Skeletal muscle satellite cell (primary cell): ENCODE results near the gene RHBDF1. TPM values are rescaled to one million over a fixed set of nuclear protein-coding genes. Genes with fewer than 3 reads are reported as not detected.
A peak's percentile ranks its signal among the peaks of the same experiment; 100 is the strongest.

Experiments used
- H3K27me3 ChIP-seq: 2 replicates; pipeline ENCODE4 v1.7.0; 2013; ENCODE audit warnings: low read length; ENCODE audit not compliant: control insufficient read depth, insufficient read depth
- H3K36me3 ChIP-seq: 2 replicates; pipeline ENCODE4 v1.7.0; 2013; ENCODE audit warnings: mild to moderate bottlenecking, control low read depth, low read length; ENCODE audit not compliant: insufficient read depth
- H3K4me1 ChIP-seq: 2 replicates; pipeline ENCODE4 v1.7.0; 2013; ENCODE audit warnings: low read length; ENCODE audit not compliant: control insufficient read depth, insufficient read depth
- H3K4me2 ChIP-seq: 2 replicates; pipeline ENCODE4 v1.7.0; 2013; ENCODE audit warnings: mild to moderate bottlenecking, low read length
- H3K4me3 ChIP-seq: 2 replicates; pipeline ENCODE4 v1.7.0; 2013; ENCODE audit warnings: low read length
- H3K9ac ChIP-seq: 2 replicates; pipeline ENCODE4 v1.7.0; 2013; ENCODE audit warnings: mild to moderate bottlenecking, low read depth, low read length, moderate library complexity
- H3K9me3 ChIP-seq: replicated peaks from 2 replicates; pipeline ENCODE4 v1.7.0; 2013; ENCODE audit warnings: mild to moderate bottlenecking, control low read depth, low read length
- total RNA-seq: library from RNA; depleted of rRNA; stranded (reverse); fragments of >200 nt; gene quantifications from 2 replicates; pipeline ENCODE4 v1.2.3, GENCODE V29; 2012; rRNA removed

RHBDF1 gene
- 33.2 and 35.0 TPM in 2 replicates for total RNA-seq

GRCh38 chr16:72561-73548 lies at the start of gene RHBDF1:
RHBDF1 (minus strand) TSS chr16:72631; CDS start chr16:65015, 7,616 bp downstream.
- H3K9me3 ChIP-seq, result no peaks in the 10 kb centered on the region
- peaks cover 81% of the 10 kb centered on the region for H3K4me1 ChIP-seq
- H3K4me2 ChIP-seq, result peak within 1 kb of the TSS; percentile 86
- no peaks in the 10 kb centered on the region for H3K27me3 ChIP-seq
- H3K36me3 ChIP-seq, result no peaks in the 10 kb centered on the region
- H3K4me3 ChIP-seq, result peak within 1 kb of the TSS; percentile 95
- H3K9ac ChIP-seq, result peak within 1 kb of the TSS; percentile 91

GRCh38 chr16:120756-121155 lies 48.3 kb upstream of the RHBDF1 start:
- Histone ChIP-seq H3K4me1 (no peaks in the 10 kb centered on the region), H3K9me3 (no peaks in the 10 kb centered on the region), H3K4me2 (no peak overlapping the region), H3K4me3 (no peak overlapping the region), H3K27me3 (no peaks in the 10 kb centered on the region), H3K9ac (no peak overlapping the region), H3K36me3 (peaks cover 18% of the 10 kb centered on the region)

GRCh38 chr16:119835-120491 lies 47.5 kb upstream of the RHBDF1 start:
- Histone ChIP-seq H3K4me2 (no peak overlapping the region), H3K9ac (no peak overlapping the region), H3K4me3 (no peak overlapping the region), H3K27me3 (no peaks in the 10 kb centered on the region), H3K9me3 (no peaks in the 10 kb centered on the region), H3K4me1 (no peaks in the 10 kb centered on the region), H3K36me3 (peaks cover 18% of the 10 kb centered on the region)

GRCh38 chr16:119295-119694 lies 46.9 kb upstream of the RHBDF1 start:
- no peak overlapping the region for H3K4me3 ChIP-seq
- H3K27me3 ChIP-seq, result no peaks in the 10 kb centered on the region
- no peaks in the 10 kb centered on the region for H3K9me3 ChIP-seq
- H3K4me2 ChIP-seq, result no peak overlapping the region
- H3K4me1 ChIP-seq, result peaks cover 4% of the 10 kb centered on the region
- H3K9ac ChIP-seq, result no peak overlapping the region
- H3K36me3 ChIP-seq, result peaks cover 18% of the 10 kb centered on the region

- Histone ChIP-seq H3K9ac (no peak overlapping the region), H3K4me3 (no peak overlapping the region), H3K4me1 (peaks cover 8% of the 10 kb centered on the region), H3K4me2 (no peak overlapping the region), H3K9me3 (no peaks in the 10 kb centered on the region), H3K36me3 (peaks cover 18% of the 10 kb centered on the region), H3K27me3 (no peaks in the 10 kb centered on the region)
Observed at GRCh38 chr16:118857-119256, 46.4 kb upstream of the RHBDF1 start.

GRCh38 chr16:117379-118365 lies 45.2 kb upstream of the RHBDF1 start:
- Histone ChIP-seq H3K27me3 (no peaks in the 10 kb centered on the region), H3K36me3 (peaks cover 18% of the 10 kb centered on the region), H3K4me1 (peaks cover 20% of the 10 kb centered on the region), H3K4me2 (no peak overlapping the region), H3K9ac (no peak overlapping the region), H3K4me3 (no peak overlapping the region), H3K9me3 (no peaks in the 10 kb centered on the region)

GRCh38 chr16:116015-116414 lies 43.6 kb upstream of the RHBDF1 start:
- Histone ChIP-seq H3K9me3 (no peaks in the 10 kb centered on the region), H3K4me2 (no peak overlapping the region), H3K9ac (no peak overlapping the region), H3K27me3 (no peaks in the 10 kb centered on the region), H3K4me1 (peaks cover 25% of the 10 kb centered on the region), H3K4me3 (no peak overlapping the region), H3K36me3 (peaks cover 29% of the 10 kb centered on the region)

GRCh38 chr16:114327-114726 lies 41.9 kb upstream of the RHBDF1 start:
- Histone ChIP-seq H3K9ac (no peak overlapping the region), H3K4me2 (no peak overlapping the region)

GRCh38 chr16:112153-112840 lies 39.9 kb upstream of the RHBDF1 start:
- Histone ChIP-seq H3K4me3 (no peak overlapping the region), H3K36me3 (peaks cover 38% of the 10 kb centered on the region), H3K4me1 (peaks cover 25% of the 10 kb centered on the region), H3K4me2 (no peak overlapping the region), H3K27me3 (no peaks in the 10 kb centered on the region), H3K9ac (no peak overlapping the region), H3K9me3 (no peaks in the 10 kb centered on the region)

More at GRCh38 chr16:114327-114726, 41.9 kb upstream of the RHBDF1 start:
- Histone ChIP-seq H3K36me3 (peaks cover 32% of the 10 kb centered on the region), H3K4me3 (no peak overlapping the region), H3K4me1 (peaks cover 25% of the 10 kb centered on the region), H3K9me3 (no peaks in the 10 kb centered on the region), H3K27me3 (no peaks in the 10 kb centered on the region)

GRCh38 chr16:106623-107324 lies 34.3 kb upstream of the RHBDF1 start:
- Histone ChIP-seq H3K4me2 (no peak overlapping the region), H3K4me1 (no peaks in the 10 kb centered on the region), H3K4me3 (no peak overlapping the region), H3K9ac (no peak overlapping the region), H3K27me3 (no peaks in the 10 kb centered on the region), H3K36me3 (peaks cover 38% of the 10 kb centered on the region), H3K9me3 (no peaks in the 10 kb centered on the region)
